BJ (cell line): ENCODE results near the gene TMEM178A. TPM values are rescaled to one million over a fixed set of nuclear protein-coding genes. Genes with fewer than 3 reads are reported as not detected.
"Not testable (repeated sequence)": the region's sequence is repeated elsewhere in the genome, so short reads cannot be mapped to it uniquely, and the experiment has no call there.

Experiments
- CTCF ChIA-PET: fragments of 350-600 bp; formaldehyde crosslinking; extraction: SDS; loops from one replicate; lab custom pipeline; 2021; ENCODE audit warnings: antibody characterized with exemption, inconsistent platforms; lab: Yijun Ruan, JAX
- POLR2A ChIA-PET: fragments of 300-600 bp; sonication (Branson Sonifier 250); formaldehyde crosslinking; extraction: SDS; loops from one replicate; lab custom pipeline; 2021; ENCODE audit warnings: antibody characterized with exemption; lab: Charles Lee
- DNase-seq: peaks from one replicate; pipeline ENCODE4 v3.0.0-alpha.2; 2011; ENCODE audit warnings: low read depth
- H3K27me3 ChIP-seq: 2 replicates; pipeline ENCODE4 v1.6.0; 2011; ENCODE audit warnings: low read length; ENCODE audit not compliant: control insufficient read depth, insufficient read depth
- H3K36me3 ChIP-seq: 2 replicates; pipeline ENCODE4 v1.5.1; 2011; ENCODE audit warnings: low read length; ENCODE audit not compliant: control insufficient read depth, insufficient read depth
- H3K4me3 ChIP-seq: 2 replicates; pipeline ENCODE4 v1.5.1; 2011; ENCODE audit warnings: low read depth, mild to moderate bottlenecking, control low read depth, low read length
- polyA plus RNA-seq: library from polyadenylated mRNA; depleted of rRNA; stranded (reverse); fragments of >200 nt; gene quantifications from 2 replicates; pipeline ENCODE4 v1.2.3, GENCODE V29; 2011
- TF ChIP-seq, protein P1 (sequence below): IDR thresholded peaks from 2 replicates; pipeline ENCODE4 v1.5.1; 2011; ENCODE audit warnings: low read depth, mild to moderate bottlenecking, control low read depth, inconsistent platforms, low read length, moderate library complexity; ENCODE audit not compliant: insufficient read depth

TMEM178A gene
- polyA plus RNA-seq, 1 experiment = 2.0 TPM

DNA sequence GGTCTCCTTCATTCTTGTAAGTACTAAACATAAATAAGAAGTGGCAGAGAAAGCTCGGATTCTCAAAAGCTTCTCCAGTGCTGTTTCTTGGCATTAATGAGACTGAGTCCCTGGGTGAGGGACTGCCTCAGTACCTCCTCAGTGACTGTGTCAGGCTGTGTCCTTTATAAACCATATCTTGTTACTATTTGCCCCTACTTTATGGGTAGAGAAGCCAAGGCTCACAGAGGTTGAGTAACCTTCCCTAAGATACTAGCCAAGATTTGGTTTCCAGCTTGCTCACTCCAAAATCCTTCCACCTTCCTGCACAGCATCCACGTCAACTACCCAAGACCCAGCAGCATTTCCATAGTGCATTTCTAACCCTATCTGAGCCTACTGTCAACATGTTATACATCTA is 57.8 kb downstream of the TMEM178A start:
- Histone ChIP-seq H3K36me3 (no peaks in the 10 kb centered on the region), H3K27me3 (no peaks in the 10 kb centered on the region), H3K4me3 (no peak overlapping the region)
- TF ChIP-seq, protein P1, sequence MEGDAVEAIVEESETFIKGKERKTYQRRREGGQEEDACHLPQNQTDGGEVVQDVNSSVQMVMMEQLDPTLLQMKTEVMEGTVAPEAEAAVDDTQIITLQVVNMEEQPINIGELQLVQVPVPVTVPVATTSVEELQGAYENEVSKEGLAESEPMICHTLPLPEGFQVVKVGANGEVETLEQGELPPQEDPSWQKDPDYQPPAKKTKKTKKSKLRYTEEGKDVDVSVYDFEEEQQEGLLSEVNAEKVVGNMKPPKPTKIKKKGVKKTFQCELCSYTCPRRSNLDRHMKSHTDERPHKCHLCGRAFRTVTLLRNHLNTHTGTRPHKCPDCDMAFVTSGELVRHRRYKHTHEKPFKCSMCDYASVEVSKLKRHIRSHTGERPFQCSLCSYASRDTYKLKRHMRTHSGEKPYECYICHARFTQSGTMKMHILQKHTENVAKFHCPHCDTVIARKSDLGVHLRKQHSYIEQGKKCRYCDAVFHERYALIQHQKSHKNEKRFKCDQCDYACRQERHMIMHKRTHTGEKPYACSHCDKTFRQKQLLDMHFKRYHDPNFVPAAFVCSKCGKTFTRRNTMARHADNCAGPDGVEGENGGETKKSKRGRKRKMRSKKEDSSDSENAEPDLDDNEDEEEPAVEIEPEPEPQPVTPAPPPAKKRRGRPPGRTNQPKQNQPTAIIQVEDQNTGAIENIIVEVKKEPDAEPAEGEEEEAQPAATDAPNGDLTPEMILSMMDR = no peak
- ChIA-PET POLR2A (interaction anchor here (0.6 kb wide), 1 partner anchor 20 kb away, joined by 4 read pairs; no protein-coding TSS in a partner anchor), CTCF (interaction anchor here (0.6 to 1.0 kb wide), 2 partner anchors 24 to 247 kb away, joined by 3 read pairs; no protein-coding TSS in a partner anchor)
- DNase-seq = no peak

DNA sequence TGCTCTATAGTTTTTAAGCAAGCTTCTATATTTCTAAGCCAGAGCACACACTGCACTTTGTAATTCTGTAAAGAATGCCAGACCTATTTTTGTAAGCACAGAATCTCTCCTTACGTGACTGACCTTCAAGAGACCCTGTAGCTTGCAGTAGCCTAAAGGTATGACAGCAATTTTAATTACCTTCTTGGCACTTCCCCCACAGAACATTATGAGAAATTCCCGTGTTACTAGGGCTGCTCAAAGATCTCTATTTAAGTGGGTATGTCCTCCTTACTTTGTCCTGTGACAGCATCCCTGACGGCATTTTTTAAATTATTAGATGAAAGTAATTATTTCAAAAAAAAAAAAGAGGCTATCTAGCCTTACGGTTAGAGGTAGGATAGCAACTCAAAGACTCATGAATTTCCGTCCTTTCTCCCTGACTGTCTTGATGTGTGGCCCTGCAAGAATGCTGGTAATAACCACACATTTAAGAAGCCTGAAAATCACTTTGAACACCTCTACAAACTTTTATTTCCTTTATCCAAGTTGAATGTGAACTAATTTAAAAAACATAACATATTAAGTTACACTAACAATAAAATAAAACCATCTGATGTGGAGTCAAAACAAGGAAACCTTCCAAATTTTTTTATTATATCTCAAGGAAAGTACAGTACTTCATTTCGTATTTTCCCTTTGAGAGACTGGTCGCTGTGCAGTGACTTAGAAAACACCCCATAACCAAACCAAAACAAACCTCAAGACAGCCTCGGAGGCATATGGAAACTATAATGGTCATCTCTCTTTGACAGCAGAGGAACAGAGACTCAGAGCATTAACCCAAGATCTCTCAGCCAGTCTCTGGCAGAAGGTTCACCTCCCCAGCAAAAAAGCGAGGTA is 58.5 kb downstream of the TMEM178A start:
- POLR2A ChIA-PET = interaction anchor here (0.6 kb wide), 1 partner anchor 19 kb away, joined by 4 read pairs; no protein-coding TSS in a partner anchor
- no peaks in the 10 kb centered on the region for H3K27me3 ChIP-seq
- H3K4me3 ChIP-seq = no peak overlapping the region
- no peaks in the 10 kb centered on the region for H3K36me3 ChIP-seq
- DNase-seq = peak; percentile 68
- TF ChIP-seq, protein P1 = no peak
- CTCF ChIA-PET = interaction anchor here (0.6 to 1.0 kb wide), 2 partner anchors 25 to 248 kb away, joined by 3 read pairs; no protein-coding TSS in a partner anchor

DNA sequence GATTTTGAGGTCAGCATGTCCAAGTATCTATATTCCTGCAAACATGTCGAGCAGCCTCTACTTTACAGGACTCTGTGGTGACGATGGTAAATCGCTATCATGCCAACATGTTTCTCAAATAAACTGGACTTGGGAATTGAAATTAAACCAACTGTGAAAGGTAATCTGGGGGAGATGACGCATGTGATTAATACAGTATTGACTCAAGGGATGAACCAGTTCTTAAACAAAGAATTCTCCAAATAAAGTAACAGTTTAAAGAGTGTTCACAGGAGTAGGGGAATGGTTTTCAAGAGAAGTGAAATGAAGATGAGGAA is 59.1 kb downstream of the TMEM178A start:
- POLR2A ChIA-PET = no interaction called here
- Histone ChIP-seq H3K27me3 (no peaks in the 10 kb centered on the region), H3K4me3 (no peak overlapping the region), H3K36me3 (no peaks in the 10 kb centered on the region)
- CTCF ChIA-PET = no interaction called here
- TF ChIP-seq, protein P1 = no peak
- no peak for DNase-seq

DNA sequence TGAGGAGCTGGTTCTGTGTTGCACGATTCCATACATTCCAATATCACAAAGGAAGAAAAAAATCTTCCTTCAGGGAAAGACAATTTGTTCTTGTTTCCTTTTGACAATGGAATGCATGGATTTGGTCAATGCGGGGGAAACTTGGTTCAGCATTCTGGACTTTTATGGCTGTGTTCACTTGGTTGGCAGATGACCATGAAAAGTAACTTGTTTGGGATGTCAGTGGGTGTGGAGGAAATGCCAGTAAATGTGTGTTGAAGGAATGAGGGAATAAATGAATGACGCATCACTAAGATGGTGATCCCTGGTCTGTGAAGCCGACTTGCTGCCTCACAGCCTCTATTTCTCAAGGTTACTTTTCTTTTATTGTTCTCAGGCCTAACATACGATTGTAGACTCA is 59.7 kb downstream of the TMEM178A start:
- Histone ChIP-seq H3K36me3 (no peaks in the 10 kb centered on the region), H3K27me3 (no peaks in the 10 kb centered on the region), H3K4me3 (no peak overlapping the region)
- CTCF ChIA-PET = no interaction called here
- TF ChIP-seq, protein P1 = no peak
- peak; percentile 94 for DNase-seq
- POLR2A ChIA-PET = no interaction called here

DNA sequence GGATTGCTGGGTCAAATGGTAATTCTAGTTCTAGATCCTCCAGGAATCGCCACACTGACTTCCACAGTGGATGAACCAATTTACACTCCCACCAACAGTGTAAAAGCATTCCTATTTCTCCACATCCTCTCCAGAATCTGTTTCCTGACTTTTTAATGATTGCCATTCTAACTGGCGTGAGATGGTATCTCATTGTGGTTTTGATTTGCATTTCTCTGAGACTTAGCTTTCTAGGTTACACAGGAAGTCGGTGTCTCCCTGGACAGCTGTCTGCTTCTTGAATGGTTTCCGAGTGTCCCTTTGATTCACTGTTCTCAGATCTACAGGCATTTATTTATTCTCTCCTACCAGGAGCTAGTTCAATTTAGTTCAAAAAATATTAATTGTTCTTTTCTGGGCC is 62.4 kb downstream of the TMEM178A start:
- H3K36me3 ChIP-seq, H3K4me3 ChIP-seq, DNase-seq, POLR2A ChIA-PET, H3K27me3 ChIP-seq: not testable (repeated sequence)
- CTCF ChIA-PET = interaction anchor here (0.6 to 3.7 kb wide), 7 partner anchors 13 to 216 kb away, joined by 3 to 19 read pairs (median 4); no protein-coding TSS in a partner anchor
